Measurements from ENCODE around the gene SLC52A1. TPM values are rescaled to one million over a fixed set of nuclear protein-coding genes. Genes with fewer than 3 reads are reported as not detected.
A peak's percentile ranks its signal among the peaks of the same experiment; 100 is the strongest.

Gene SLC52A1
- polyA plus RNA-seq, 3 donors, result not detected

GRCh38 chr17:4994081-4994595, 41.1 kb downstream of the SLC52A1 start:
- peaks cover 4 to 9% of the 10 kb centered on the region in 2 donors for H3K36me3 Mint-ChIP-seq
- no peak overlapping the region for H3K4me3 Mint-ChIP-seq
- WGBS (ENCODE audit: insufficient coverage), result 91% methylated on average over 5 of the region's 6 CpGs
- Histone ChIP-seq H3K27ac (ENCODE audit: low read depth in 1 of 2, low read length in 2 of 2) (no peak overlapping the region), H3K4me3 (replicated peaks in 1 of 3; ENCODE audit: low read depth in 2 of 3, low read length in 3 of 3) (no peak overlapping the region), H3K27me3 (ENCODE audit: control insufficient read depth in 2 of 2, insufficient read depth in 2 of 2, low read length in 2 of 2) (peaks cover 0 to 10% of the 10 kb centered on the region in 2 donors), H3K9ac (ENCODE audit: insufficient read depth, low read length, poor library complexity, severe bottlenecking) (no peak overlapping the region), H3K9me3 (replicated peaks in 1 of 2; ENCODE audit: control insufficient read depth in 1 of 2, insufficient read depth in 1 of 2, low read length in 2 of 2) (no peaks in the 10 kb centered on the region), H3K79me2 (ENCODE audit: insufficient read depth, low read length) (peaks cover 9% of the 10 kb centered on the region), H2AFZ (ENCODE audit: insufficient read depth, low read depth, low read length, poor library complexity, severe bottlenecking) (no peak overlapping the region), H3K36me3 (replicated peaks in 1 of 2; ENCODE audit: control insufficient read depth in 1 of 2, insufficient read depth in 2 of 2, low read length in 2 of 2) (no peaks in the 10 kb centered on the region), H4K20me1 (ENCODE audit: insufficient read depth, low read length) (peaks cover 8% of the 10 kb centered on the region), H3K4me1 (ENCODE audit: control insufficient read depth in 1 of 2, insufficient read depth in 2 of 2, low read length in 2 of 2) (peaks cover 16 to 24% of the 10 kb centered on the region in 2 donors), H3K4me2 (replicated peaks; ENCODE audit: extremely low read depth, low read length, poor library complexity, severe bottlenecking) (no peak overlapping the region)
- TF ChIP-seq CTCF (IDR thresholded peaks at IDR 0.05), result no peak
- H3K27ac Mint-ChIP-seq, result peak overlapping the region in 1 of 7 donors; percentile 66
- H3K9me3 Mint-ChIP-seq, result peaks cover 0 to 2% (median 0%) of the 10 kb centered on the region in 7 donors
- H3K4me1 Mint-ChIP-seq, result peaks cover 25% of the 10 kb centered on the region
- peaks cover 18 to 27% (median 20%) of the 10 kb centered on the region in 3 donors for H3K27me3 Mint-ChIP-seq (ENCODE audit: low read depth in 3 of 3)
- no peak for DNase-seq
- intact Hi-C loops (cut with micrococcal nuclease), result no loop called here

- Histone ChIP-seq H3K4me1 (ENCODE audit: control insufficient read depth in 1 of 2, insufficient read depth in 2 of 2, low read length in 2 of 2) (peaks cover 27 to 37% of the 10 kb centered on the region in 2 donors), H4K20me1 (ENCODE audit: insufficient read depth, low read length) (no peaks in the 10 kb centered on the region), H3K36me3 (replicated peaks in 1 of 2; ENCODE audit: control insufficient read depth in 1 of 2, insufficient read depth in 2 of 2, low read length in 2 of 2) (peaks cover 7 to 20% of the 10 kb centered on the region in 2 donors), H3K79me2 (ENCODE audit: insufficient read depth, low read length) (peaks cover 33% of the 10 kb centered on the region), H3K4me3 (replicated peaks in 1 of 3; ENCODE audit: low read depth in 2 of 3, low read length in 3 of 3) (peak overlapping the region; percentile 78 to 99 (median 81)), H2AFZ (ENCODE audit: insufficient read depth, low read depth, low read length, poor library complexity, severe bottlenecking) (peak overlapping the region; percentile 94), H3K9ac (ENCODE audit: insufficient read depth, low read length, poor library complexity, severe bottlenecking) (peak overlapping the region; percentile 91), H3K27ac (ENCODE audit: low read depth in 1 of 2, low read length in 2 of 2) (peak overlapping the region; percentile 77 to 95), H3K9me3 (replicated peaks in 1 of 2; ENCODE audit: control insufficient read depth in 1 of 2, insufficient read depth in 1 of 2, low read length in 2 of 2) (no peaks in the 10 kb centered on the region), H3K27me3 (ENCODE audit: control insufficient read depth in 2 of 2, insufficient read depth in 2 of 2, low read length in 2 of 2) (no peaks in the 10 kb centered on the region), H3K4me2 (replicated peaks; ENCODE audit: extremely low read depth, low read length, poor library complexity, severe bottlenecking) (peak overlapping the region; percentile 98)
- Mint-ChIP-seq H3K4me3 (peak overlapping the region; percentile 92 to 96), H3K9me3 (peaks cover 0 to 2% (median 0%) of the 10 kb centered on the region in 7 donors), H3K27me3 (ENCODE audit: low read depth in 3 of 3) (peaks cover 0 to 2% (median 1%) of the 10 kb centered on the region in 3 donors), H3K4me1 (peaks cover 39% of the 10 kb centered on the region), H3K36me3 (peaks cover 23 to 30% of the 10 kb centered on the region in 2 donors), H3K27ac (peak overlapping the region; percentile 84 to 97 (median 96))
- intact Hi-C loops (cut with micrococcal nuclease), result loop anchor here (5.0 kb wide), 2 partner anchors 36 to 81 kb away; partner anchors contain the start of gene ENO3 (in 1 of the 2)
- peak in 1 of 3 donors; percentile 38 for DNase-seq
- no peak for TF ChIP-seq CTCF (IDR thresholded peaks at IDR 0.05)
- WGBS (ENCODE audit: insufficient coverage), result 1% methylated on average over 20 of the region's 30 CpGs
These were observed 47.3 kb downstream of the SLC52A1 start for GRCh38 chr17:4987767-4988567.
